Activated CD4-positive, alpha-beta T cell treated with anti-CD3 and anti-CD28 coated beads, Interleukin-10, Interleukin-2, amounts not matched to agents 100 ng/mL and 50 ng/mL, durations not matched to agents 16 hours and 8 hours (primary cell): ENCODE results near the gene FBXL19.

Source experiments
- DNase-seq: peaks from one replicate; pipeline ENCODE4 v3.0.0-alpha.2; 2020

The FBXL19 gene

DNA sequence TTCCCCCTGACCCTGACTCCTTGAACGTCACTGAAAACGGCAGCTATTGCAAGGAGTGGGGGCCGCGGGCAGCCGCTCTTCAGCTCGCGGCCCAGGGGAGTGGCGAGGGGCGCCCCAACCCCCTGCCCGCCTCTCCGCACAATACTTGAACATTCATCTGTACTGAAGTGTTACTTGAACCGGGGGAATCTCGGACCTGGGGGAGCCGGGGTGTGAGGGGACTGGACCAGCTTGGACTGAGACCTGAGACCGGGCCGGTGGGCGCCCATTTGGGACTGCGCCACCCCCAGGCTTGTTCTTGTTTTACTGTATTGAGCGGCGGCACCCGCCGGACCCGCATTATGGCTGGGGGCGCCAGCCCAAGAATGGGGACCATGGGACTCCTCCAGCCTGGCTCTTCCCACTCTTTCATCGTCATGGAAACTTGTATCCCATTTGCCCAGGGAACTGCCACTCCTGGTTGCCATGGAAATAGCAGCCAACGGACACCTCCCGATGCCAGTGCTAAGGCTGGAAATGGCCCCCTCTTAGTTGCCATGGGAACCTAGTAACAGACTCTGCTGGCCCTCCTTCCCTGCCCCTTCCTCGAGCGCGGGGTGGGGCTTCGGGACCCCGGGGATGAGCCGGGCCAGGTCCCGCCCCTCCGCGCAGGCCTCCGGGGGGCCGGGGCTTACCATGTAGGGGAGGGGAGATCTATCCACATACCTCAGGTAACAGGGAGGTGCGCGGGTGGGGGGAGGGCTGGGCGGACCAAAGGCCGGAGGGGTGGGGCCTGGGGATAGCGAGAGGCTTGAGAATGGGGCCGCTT, 24.7 kb downstream of the FBXL19 start:
- no peak for DNase-seq

DNA sequence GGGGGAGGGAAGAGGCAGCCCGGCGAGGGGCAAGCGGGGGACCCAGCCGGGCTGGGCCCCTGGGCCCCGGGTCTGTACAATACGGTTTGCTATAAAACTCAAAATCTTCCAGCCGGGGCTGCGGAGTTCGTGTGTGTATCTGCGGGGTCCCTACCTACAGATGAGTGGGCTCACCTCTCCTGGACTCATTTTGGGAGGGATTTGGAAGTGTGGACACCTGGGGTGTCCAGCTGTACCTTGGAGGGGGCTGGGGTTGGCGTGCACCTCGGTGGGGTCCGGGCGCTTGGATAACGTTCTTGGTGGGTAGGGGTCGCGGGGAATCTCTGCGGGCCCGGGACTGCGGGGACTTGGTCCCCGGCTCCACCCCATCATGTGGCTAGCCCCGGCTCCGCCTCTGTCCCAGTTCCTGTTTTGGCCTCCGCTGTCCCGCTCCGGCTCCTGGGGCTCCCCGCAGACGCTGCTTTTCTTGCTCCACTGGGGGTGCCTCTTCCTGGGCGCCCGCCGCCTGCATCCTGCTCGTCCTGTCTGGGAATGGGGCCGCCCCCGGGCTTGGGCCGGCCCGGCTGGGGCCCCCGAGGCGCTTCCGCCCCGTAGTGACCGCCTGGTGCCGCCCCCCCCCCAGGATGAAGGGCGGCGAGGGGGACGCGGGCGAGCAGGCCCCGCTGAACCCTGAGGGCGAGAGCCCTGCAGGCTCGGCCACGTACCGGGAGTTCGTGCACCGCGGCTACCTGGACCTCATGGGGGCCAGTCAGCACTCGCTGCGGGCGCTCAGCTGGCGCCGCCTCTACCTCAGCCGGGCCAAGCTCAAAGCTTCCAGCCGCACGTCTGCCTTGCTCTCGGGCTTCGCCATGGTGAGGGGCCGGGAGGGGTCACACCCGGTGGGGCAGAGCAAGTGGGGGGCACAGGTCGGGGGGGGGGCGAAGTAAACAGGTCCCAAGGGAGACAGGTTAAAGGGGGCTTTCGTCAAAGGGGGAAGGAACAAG, 25.6 kb downstream of the FBXL19 start, which contains the start of gene ORAI3:
TSS of gene ORAI3 (plus strand) at position 402 of the 983 bp plus-strand sequence. CDS start at position 624, 222 bp downstream.
- peak; percentile 57 for DNase-seq

DNA sequence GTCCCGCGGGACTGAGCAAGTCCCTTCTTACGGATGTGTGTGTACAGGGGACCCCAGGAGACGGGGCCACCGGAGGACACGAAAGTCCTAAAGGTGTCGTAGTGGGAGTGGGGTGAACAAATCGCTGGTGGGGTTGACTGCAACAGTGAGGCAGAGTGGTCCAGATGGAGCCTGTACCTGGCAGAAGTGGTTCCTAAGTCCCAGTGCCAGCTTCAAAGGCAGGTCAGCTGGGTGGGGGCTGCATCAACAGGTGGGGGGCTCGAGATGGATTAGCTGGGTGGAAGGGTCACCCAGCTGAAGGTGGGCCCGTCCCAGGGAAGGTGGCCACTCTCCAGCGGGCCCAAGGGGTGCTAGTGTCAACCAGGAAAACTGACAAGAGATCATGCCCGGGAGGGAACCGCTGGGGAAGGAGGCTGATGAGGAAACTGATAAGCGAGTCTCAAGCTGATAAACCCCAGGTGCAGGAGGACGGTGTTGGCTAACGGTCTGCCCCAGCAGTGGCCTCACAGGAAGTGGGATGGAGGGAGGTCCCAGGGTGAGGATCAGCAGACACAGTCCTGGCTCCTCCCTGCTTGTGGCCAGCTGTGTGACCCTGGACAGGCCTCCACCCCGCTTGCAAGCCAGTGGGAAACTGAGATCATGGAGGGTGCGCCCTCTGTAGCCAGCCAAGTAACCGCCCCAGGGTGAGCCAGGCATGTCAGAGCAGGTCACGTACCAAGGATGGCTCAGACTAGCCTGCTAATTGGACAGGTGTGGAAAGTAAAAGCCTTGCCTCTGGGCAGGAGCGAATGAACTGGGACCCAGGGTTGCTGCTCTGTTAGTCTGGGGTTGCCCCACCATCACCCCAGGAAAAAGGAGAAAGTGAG, 26.5 kb downstream of the FBXL19 start:
- DNase-seq: peak; percentile 62

DNA sequence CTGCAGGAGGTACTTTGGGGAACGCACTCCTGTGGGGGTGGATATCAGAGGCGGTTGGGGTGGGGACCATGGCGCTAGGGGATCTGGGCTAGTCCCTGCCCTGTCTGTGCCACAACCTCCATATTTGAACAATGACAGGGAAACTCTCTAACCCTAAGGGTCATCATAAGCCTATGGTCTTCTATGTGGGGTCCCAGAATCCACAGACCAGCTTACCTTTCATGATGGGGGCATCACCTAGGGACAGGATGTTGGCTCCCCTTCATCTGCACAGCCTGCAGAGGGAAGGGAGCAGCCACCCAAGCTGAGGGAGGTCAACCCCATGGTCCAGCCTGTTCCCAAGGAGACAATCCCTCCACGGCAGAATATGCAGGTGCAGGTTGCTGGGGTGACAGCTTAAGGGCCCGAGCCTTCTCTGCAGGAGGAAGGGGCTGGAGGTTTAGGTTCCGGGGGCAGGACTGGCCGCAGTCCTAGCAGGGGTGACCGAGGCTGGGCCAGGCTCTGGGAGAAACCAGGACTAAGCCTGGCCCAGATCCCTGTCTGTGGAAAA, 27.2 kb downstream of the FBXL19 start:
- no peak for DNase-seq

DNA sequence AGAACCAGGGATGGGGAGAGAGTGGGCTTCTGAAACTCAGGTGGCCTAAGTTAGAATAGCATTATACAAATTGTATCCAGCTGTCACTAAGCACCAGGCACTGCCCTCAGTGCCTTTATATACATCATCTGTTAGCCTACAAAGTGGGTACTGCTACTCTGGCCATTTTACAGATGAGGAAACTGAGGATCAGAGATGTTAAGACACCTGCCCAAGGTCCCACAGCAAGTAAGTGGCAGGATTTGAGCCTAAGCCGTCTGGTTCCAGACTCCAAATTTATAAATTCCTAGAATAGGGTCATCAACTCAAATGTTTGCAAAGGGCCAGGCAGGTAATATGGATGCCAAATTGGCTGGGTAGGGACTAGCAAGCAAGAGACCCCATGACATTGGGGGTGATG, 27.8 kb downstream of the FBXL19 start:
- DNase-seq: no peak

DNA sequence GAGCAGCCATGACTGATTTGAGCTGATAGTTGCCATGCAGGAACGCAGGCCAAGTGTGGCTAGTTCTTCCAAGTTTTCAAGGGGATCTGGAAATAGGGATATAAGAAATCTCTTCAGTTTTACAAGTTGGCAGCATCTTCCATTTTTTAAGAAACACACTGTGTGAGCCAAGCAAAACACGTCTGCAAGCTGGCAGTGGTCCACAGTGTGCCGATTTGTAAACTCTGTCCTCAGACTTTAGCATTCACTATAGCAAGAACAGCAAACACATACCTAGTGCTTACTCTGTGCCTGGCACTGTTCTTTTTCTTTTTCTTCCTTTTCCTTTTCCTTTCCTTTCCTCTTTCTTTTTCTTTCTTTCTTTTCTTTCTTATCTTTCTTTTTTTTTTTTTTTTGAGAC, 28.4 kb downstream of the FBXL19 start:
- no peak for DNase-seq

DNA sequence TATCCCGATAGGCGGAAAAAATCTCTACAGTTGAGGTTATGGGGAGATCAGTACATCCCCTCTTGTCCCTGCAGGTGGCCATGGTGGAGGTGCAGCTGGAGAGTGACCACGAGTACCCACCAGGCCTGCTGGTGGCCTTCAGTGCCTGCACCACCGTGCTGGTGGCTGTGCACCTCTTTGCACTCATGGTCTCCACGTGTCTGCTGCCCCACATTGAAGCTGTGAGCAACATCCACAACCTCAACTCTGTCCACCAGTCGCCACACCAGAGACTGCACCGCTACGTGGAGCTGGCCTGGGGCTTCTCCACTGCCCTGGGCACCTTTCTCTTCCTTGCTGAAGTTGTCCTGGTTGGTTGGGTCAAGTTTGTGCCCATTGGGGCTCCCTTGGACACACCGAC, 29.7 kb downstream of the FBXL19 start:
- DNase-seq: no peak

DNA sequence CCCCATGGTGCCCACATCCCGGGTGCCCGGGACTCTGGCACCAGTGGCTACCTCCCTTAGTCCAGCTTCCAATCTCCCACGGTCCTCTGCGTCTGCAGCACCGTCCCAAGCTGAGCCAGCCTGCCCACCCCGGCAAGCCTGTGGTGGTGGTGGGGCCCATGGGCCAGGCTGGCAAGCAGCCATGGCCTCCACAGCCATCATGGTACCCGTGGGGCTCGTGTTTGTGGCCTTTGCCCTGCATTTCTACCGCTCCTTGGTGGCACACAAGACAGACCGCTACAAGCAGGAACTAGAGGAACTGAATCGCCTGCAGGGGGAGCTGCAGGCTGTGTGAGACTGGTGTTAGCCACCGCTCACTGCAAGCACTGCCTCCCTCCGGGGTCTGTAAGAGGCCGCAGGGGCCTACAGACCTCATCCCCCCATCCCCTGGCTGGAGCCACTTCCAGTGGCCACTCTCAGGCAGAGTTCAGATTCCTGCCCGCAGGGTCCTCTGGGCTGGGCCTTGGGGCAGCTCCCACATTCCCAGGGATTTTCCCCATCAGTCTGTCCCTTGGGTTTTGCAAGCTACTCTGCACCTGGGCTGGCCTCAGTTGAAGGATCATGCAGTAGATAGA, 30.2 kb downstream of the FBXL19 start:
- peak; percentile 76 for DNase-seq

DNA sequence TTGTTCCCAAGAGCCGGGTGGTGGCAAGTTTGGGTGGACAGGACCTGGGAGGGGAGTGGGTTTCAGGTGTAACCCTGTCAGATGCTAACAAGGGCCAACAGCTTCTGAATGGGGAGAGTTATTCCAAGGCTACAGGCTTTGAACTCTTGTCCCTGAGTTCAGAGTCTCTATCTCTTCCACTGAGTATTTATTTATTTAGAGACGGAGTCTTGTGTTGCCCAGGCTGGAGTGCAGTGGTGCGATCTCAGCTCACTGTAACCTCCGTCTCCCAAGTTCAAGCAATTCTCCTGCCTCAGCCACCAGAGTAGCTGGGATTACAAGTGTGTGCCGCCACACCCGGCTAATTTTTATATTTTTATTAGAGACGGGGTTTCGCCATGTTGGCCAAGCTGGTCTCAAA, 31.6 kb downstream of the FBXL19 start:
- DNase-seq: no peak

DNA sequence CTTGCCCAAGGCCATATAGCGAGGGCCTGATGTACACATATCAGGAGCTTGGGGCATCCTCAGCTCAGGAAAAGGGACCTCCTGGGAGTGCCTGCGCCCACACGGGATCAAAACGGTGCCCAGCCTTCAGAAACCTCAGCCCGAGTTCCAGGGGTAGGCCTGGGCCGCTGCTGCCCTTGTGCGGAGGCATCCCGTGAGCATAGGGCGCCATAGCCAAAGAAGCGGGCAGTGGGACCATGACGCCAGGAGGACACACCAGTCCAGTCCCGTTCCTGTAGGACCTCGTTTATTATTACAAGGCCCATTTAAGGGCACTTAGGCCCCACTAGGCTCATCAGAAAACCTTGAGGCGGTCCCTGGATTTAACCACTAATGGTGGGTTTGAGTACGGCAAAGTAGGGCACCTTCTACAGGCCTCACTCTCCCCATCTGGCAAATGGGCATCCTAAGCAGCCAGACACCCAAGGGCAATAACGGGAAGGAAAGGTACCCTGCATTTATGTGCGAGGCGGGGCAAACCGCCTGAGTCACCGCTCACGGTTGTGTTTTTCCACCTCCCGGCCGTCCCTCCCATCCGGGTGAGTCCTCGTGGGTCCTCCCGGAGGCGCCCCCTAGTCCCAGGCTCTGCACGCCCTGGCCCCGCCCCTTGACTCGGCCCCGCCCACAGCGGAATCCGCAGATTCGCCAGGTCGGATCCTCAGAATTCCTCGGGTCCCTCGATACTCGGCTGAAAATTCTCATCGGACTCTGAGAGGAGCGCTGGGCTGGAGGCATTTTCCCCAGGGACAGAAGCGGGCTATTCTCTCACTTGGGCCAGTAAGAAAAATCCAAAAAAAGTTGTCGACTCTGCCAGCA, 33.5 kb downstream of the FBXL19 start:
- DNase-seq: peak; percentile 92

DNA sequence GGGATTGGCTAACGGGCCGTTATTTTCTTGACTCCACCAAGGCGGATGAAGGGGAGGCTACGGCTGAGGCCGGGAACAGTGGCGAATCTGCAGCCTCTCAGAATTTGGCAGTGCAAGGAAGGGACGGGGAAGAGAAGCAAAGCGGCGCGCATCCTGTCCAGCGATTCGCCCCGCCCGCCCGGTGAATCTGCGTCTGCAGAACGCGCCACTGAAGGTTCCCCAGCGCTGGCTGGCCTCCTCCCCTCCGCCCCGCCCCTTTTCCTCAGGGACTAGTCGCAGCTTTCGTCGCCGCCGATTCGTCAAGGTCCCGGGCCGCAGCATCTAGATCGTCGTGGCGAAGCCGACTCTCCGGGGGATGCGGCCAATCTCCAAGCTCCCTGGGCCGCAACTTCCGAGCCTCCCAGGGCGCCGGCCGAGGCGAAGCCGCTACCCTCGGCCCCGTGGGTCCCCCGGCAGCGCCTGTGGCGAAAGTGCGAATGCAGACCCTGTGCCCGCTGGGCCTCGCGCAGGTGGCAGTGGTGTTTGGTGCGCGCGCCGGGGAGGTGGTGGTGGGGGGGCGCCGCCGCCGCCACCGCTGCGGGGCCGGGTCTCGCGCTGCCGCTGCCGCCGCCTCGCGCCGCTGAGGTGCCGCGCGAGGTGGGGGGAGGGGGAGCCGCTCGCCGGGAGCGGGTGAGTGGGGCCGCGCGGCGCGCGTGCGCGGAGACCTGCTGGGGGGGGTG, 34.2 kb downstream of the FBXL19 start, which contains the start of gene SETD1A:
TSS of gene SETD1A (plus strand) at position 299 of the 719 bp plus-strand sequence. CDS start 978 bp downstream, outside the sequence.
- DNase-seq: peak; percentile 96

DNA sequence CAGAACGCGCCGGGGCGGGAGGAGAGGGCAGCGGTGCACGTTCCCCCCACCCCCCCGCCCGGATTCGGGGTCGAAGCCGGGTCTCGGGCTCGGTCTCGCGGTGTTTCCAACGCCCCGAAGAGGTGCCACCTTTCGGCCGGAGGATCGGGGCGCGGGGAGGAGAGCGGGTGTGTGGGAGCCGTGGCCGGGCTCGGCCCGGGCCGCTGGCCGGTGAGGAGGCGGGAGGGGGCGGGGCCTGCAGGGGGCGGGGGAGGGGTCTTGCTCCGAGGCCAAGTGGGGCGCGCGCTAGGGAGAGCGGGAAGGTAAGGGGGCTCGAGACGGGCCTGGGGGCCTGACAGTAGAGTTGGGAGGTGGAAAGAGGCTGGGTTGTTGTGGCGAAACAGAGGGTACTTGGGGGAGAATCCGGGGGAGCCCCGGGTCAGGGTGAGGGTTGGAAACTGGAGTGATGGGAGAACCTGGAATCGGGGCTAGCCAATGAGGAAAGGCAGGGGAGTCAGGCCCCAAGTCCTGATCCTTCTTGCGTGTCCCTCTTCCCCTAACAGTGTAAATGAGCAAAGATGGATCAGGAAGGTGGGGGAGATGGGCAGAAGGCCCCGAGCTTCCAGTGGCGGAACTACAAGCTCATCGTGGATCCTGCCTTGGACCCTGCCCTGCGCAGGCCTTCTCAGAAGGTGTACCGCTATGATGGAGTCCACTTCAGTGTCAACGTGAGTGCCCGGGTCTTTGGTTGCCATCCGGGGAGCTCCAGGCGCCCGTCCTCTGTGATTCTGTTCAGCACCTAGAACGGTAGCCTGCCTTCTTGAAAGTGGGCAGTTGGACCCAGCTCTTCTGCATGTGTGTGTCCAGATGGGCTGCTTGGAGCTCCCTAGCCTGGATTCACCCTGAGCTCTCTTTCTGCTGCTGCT, 35.1 kb downstream of the FBXL19 start:
- no peak for DNase-seq

DNA sequence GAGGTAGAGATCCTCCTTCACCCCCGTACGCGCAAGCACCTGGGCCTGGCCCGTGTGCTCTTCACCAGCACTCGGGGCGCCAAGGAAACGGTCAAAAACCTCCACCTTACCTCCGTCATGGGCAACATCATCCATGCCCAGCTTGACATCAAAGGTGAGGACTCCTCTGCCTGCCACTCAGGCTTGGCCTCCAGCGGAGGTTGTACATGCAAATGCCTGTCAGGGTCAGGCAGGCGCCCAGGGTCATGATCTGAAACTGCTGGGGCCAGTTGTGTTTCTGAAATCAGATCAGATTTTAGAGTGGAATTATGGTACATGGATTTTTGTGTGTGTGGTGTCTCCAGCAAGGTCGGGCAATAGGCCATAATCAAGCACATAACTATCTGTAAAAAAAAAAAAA, 38.0 kb downstream of the FBXL19 start:
- DNase-seq: no peak

DNA sequence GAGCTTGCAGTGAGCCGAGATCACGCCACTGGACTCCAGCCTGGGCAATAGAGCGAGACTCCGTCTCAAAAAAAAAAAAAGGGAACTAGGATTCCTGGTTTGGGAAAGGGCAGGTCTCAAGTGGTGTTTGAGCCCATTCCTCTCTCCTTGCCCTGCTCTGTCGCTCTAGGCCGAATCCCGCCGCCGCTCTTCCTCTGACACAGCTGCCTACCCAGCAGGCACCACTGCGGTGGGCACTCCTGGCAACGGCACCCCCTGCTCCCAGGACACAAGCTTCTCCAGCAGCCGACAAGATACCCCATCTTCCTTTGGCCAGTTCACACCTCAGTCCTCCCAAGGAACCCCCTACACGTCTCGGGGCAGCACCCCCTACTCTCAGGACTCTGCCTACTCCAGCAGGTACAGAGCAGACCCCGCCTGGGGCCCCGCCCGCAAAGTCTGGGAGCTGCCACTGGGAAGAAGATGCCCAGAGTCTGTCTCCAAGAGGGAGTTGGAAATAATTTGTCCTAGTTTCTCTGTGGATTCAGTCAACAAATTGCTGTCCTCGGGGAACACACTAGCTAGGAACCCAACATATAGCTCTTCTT, 40.6 kb downstream of the FBXL19 start:
- DNase-seq: no peak

DNA sequence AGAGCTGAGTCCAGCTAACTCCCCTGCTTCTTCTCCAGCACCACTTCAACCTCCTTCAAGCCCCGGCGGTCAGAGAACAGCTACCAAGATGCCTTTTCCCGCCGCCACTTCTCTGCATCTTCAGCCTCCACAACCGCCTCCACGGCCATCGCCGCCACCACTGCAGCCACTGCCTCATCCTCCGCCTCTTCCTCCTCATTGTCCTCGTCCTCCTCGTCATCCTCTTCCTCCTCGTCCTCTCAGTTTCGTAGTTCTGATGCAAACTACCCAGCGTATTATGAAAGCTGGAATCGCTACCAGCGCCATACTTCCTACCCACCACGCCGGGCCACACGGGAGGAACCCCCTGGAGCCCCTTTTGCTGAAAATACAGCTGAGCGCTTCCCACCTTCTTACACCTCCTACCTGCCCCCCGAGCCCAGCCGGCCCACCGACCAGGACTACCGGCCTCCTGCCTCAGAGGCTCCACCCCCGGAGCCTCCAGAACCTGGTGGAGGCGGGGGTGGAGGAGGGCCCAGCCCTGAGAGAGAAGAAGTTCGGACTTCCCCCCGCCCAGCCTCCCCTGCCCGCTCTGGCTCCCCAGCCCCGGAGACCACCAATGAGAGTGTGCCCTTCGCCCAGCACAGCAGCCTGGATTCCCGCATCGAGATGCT, 41.3 kb downstream of the FBXL19 start:
- no peak for DNase-seq

DNA sequence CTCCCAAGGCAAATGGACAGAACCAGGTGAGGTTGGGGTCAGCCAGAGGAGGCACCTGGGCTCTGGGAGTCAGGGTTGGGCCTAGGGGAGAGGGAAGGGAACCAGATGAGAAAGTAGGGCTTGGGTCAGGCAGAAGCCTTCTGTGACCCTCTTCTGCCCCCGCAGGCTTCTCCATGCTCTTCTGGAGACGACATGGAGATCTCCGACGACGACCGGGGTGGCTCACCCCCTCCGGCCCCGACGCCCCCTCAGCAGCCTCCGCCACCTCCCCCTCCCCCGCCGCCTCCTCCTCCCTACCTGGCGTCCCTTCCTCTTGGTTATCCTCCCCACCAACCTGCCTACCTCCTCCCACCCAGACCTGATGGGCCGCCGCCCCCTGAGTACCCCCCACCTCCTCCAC, 42.1 kb downstream of the FBXL19 start:
- no peak for DNase-seq

DNA sequence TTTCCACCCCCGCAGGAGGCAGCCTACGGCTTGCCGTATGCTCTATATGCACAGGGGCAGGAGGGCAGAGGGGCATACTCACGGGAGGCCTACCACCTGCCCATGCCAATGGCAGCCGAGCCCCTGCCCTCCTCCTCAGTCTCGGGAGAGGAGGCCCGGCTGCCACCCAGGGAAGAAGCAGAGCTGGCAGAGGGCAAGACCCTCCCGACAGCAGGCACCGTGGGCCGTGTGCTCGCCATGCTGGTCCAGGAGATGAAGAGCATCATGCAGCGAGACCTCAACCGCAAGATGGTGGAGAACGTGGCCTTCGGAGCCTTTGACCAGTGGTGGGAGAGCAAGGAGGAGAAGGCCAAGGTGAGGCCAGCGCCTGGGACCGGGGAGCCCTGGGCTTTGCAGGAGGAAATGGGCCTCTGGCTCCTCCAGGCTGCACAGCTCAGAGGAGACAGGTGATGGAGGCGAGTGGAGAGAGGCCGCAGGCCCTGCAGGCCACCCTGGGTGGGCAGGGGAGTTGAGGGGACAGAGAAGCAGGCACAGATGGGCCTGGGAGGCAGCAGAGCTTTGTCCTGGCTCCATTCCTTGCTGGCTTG, 42.8 kb downstream of the FBXL19 start:
- DNase-seq: no peak

DNA sequence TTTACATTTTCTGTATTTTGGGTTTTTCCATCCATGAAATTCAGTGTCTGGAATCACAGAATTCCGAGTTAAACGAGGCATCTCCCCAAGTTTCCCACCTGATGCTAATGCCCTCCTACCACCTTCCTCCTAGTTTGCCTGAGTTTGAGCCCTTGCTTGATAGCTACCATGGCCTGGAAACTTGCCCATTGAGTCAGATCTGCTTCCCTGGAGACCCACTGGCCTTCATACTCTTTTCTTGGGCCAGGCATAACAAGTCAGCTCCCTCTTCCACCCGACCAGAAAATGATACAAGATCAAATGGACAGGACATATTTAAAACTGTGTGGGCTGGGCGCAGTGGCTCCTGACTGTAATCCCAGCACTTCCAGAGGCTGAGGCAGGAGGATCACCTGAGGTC, 44.4 kb downstream of the FBXL19 start:
- DNase-seq: no peak
